H1 (cell line): ENCODE results near the gene SFXN2. TPM values are rescaled to one million over a fixed set of nuclear protein-coding genes. Genes with fewer than 3 reads are reported as not detected.

ENCODE experiments used
- CTCF ChIA-PET: fragments of 300-600 bp; sonication (Branson Sonifier 250); formaldehyde crosslinking; loops from one replicate; lab custom pipeline; 2021; ENCODE audit not compliant: partially characterized antibody; lab: Charles Lee
- POLR2A ChIA-PET: fragments of 300-600 bp; sonication (Branson Sonifier 250); formaldehyde crosslinking; loops from one replicate; lab custom pipeline; 2021; ENCODE audit warnings: inconsistent platforms; ENCODE audit not compliant: partially characterized antibody; lab: Charles Lee
- DNase-seq, 2 experiments: peaks; one replicate each; pipeline versions ENCODE4 v3.0.0 to v3.0.0-alpha.2; 2010 to 2022; ENCODE audit warnings: low spot score in 2 of 2, low read depth in 1 of 2, mixed read lengths in 1 of 2
- FAIRE-seq: peaks from 2 replicates; lab custom pipeline; 2011; peaks lifted over from hg19 to GRCh38; lab: Jason Lieb, UNC
- H2AFZ ChIP-seq: 2 replicates; pipeline ENCODE4 v1.8.1; 2012; ENCODE audit warnings: low read length, inconsistent platforms
- H2AK5ac ChIP-seq: 2 replicates; pipeline ENCODE4 v1.6.1; 2013; ENCODE audit warnings: low read depth, low read length
- H2BK120ac ChIP-seq: replicated peaks from 2 replicates; pipeline ENCODE3; 2013; ENCODE audit warnings: low read depth, low read length, inconsistent platforms
- H2BK12ac ChIP-seq: 2 replicates; pipeline ENCODE4 v1.6.1; 2013; ENCODE audit warnings: low read depth, low read length
- H2BK15ac ChIP-seq: 2 replicates; pipeline ENCODE4 v1.6.1; 2013; ENCODE audit warnings: low read length
- H2BK20ac ChIP-seq: 2 replicates; pipeline ENCODE4 v1.6.1; 2013; ENCODE audit warnings: low read length
- H2BK5ac ChIP-seq: 2 replicates; pipeline ENCODE4 v1.6.1; 2013; ENCODE audit warnings: low read depth, low read length
- H3K14ac ChIP-seq: 2 replicates; pipeline ENCODE4 v1.6.1; 2013; ENCODE audit warnings: inconsistent platforms; ENCODE audit not compliant: insufficient read length
- H3K18ac ChIP-seq: 2 replicates; pipeline ENCODE4 v1.6.1; 2013; ENCODE audit warnings: low read length; ENCODE audit errors: extremely low read depth
- H3K23ac ChIP-seq: 2 replicates; pipeline ENCODE4 v1.6.1; 2013; ENCODE audit warnings: inconsistent platforms; ENCODE audit not compliant: insufficient read length
- H3K23me2 ChIP-seq: 2 replicates; pipeline ENCODE4 v1.6.1; 2013; ENCODE audit warnings: low read depth, low read length
- H3K27ac ChIP-seq: 2 replicates; pipeline ENCODE4 v1.6.1; 2011; ENCODE audit warnings: low read depth, low read length, inconsistent platforms
- H3K27me3 ChIP-seq, 4 experiments: replicated peaks in 1 of 4; 1 replicate in 1 of 4; 2 replicates in 3 of 4; pipeline versions ENCODE4 v1.6.1 to v1.8.1; 2011 to 2013; ENCODE audit warnings: low read length in 3 of 4, mild to moderate bottlenecking in 3 of 4, inconsistent platforms in 2 of 4, mixed read lengths in 2 of 4, moderate library complexity in 1 of 4; ENCODE audit not compliant: control insufficient read depth in 3 of 4, insufficient read depth in 3 of 4; ENCODE audit errors: extremely low read depth in 1 of 4
- H3K36me3 ChIP-seq, 4 experiments: 2 replicates each; pipeline versions ENCODE4 v1.6.1 to v1.8.1; 2011 to 2013; ENCODE audit warnings: mild to moderate bottlenecking in 4 of 4, low read length in 3 of 4, moderate library complexity in 2 of 4, control low read depth in 1 of 4, inconsistent platforms in 1 of 4; ENCODE audit not compliant: insufficient read depth in 4 of 4, control insufficient read depth in 2 of 4
- H3K4ac ChIP-seq: replicated peaks from 2 replicates; pipeline ENCODE3; 2013; ENCODE audit warnings: low read length, low read depth, mixed read lengths, inconsistent platforms; ENCODE audit not compliant: insufficient read length
- H3K4me1 ChIP-seq, 4 experiments: replicated peaks in 1 of 4; 1 replicate in 1 of 4; 2 replicates in 3 of 4; pipeline versions ENCODE4 v1.6.1 to v1.8.1; 2011 to 2013; ENCODE audit warnings: low read length in 3 of 4, inconsistent platforms in 2 of 4, mixed read lengths in 1 of 4; ENCODE audit not compliant: insufficient read depth in 4 of 4, control insufficient read depth in 3 of 4
- H3K4me2 ChIP-seq, 2 experiments: 2 replicates each; pipeline versions ENCODE4 v1.6.1 to v1.8.1; 2011 to 2013; ENCODE audit warnings: low read depth in 2 of 2, low read length in 2 of 2, control low read depth in 1 of 2, inconsistent platforms in 1 of 2, mild to moderate bottlenecking in 1 of 2; ENCODE audit not compliant: insufficient read depth in 1 of 2
- H3K4me3 ChIP-seq, 4 experiments: fragments of 200-600, 300-600 bp in 1 of 4; sonication (generic), shearing (Covaris generic), sonication (Bioruptor Twin) in 1 of 4; 2 replicates each; pipeline versions ENCODE4 v1.5.1 to v1.8.1; 2011 to 2016; ENCODE audit warnings: low read length in 4 of 4, low read depth in 3 of 4, control low read depth in 2 of 4, inconsistent platforms in 2 of 4, mild to moderate bottlenecking in 2 of 4, mixed read lengths in 1 of 4, moderate library complexity in 1 of 4; ENCODE audit not compliant: insufficient read depth in 2 of 4; ENCODE audit errors: extremely low read depth in 1 of 4
- H3K56ac ChIP-seq: replicated peaks from 2 replicates; pipeline ENCODE3; 2013; ENCODE audit warnings: low read depth, mild to moderate bottlenecking, mixed read lengths, low read length, inconsistent platforms; ENCODE audit not compliant: insufficient read length
- H3K79me1 ChIP-seq: 2 replicates; pipeline ENCODE4 v1.6.1; 2013; ENCODE audit warnings: low read depth, low read length, control low read depth
- H3K79me2 ChIP-seq, 2 experiments: 2 replicates each; pipeline versions ENCODE4 v1.6.1 to v1.8.1; 2012 to 2013; ENCODE audit warnings: low read length in 2 of 2, mild to moderate bottlenecking in 2 of 2, inconsistent platforms in 1 of 2; ENCODE audit not compliant: insufficient read depth in 2 of 2, control insufficient read depth in 1 of 2
- H3K9ac ChIP-seq, 4 experiments: replicated peaks in 1 of 4; 1 replicate in 1 of 4; 2 replicates in 3 of 4; pipeline versions ENCODE4 v1.6.1 to v1.8.1; 2011 to 2013; ENCODE audit warnings: low read depth in 3 of 4, low read length in 3 of 4, control low read depth in 2 of 4, mild to moderate bottlenecking in 2 of 4, moderate library complexity in 2 of 4, inconsistent platforms in 1 of 4; ENCODE audit errors: extremely low read depth in 1 of 4
- H3K9me3 ChIP-seq, 2 experiments: 2 replicates each; pipeline versions ENCODE4 v1.6.1 to v1.8.1; 2012 to 2013; ENCODE audit warnings: mild to moderate bottlenecking in 2 of 2, moderate library complexity in 2 of 2, control low read depth in 1 of 2, inconsistent platforms in 1 of 2, low read depth in 1 of 2, low read length in 1 of 2, mixed read lengths in 1 of 2; ENCODE audit not compliant: insufficient read depth in 2 of 2
- H4K20me1 ChIP-seq, 2 experiments: replicated peaks in 1 of 2; 2 replicates each; pipeline versions ENCODE3 to v1.8.1; 2011 to 2013; ENCODE audit warnings: inconsistent platforms in 2 of 2, low read length in 2 of 2, mild to moderate bottlenecking in 1 of 2; ENCODE audit not compliant: insufficient read depth in 2 of 2, control insufficient read depth in 1 of 2
- H4K5ac ChIP-seq: 2 replicates; pipeline ENCODE4 v1.6.1; 2013; ENCODE audit warnings: low read length, low read depth, mixed read lengths, inconsistent platforms; ENCODE audit not compliant: insufficient read length
- H4K8ac ChIP-seq: 2 replicates; pipeline ENCODE4 v1.8.0; 2013; ENCODE audit warnings: mild to moderate bottlenecking, moderate library complexity, low read length, inconsistent platforms; ENCODE audit not compliant: insufficient read depth; ENCODE audit errors: extremely low read depth
- H4K91ac ChIP-seq: replicated peaks from 2 replicates; pipeline ENCODE3; 2013; ENCODE audit warnings: low read length, mixed read lengths, inconsistent platforms; ENCODE audit not compliant: insufficient read length
- EP300 ChIP-seq, 2 experiments: IDR thresholded peaks; 1 replicate in 1 of 2; 2 replicates in 1 of 2; pipeline ENCODE4 v1.6.1; 2011 to 2012; ENCODE audit warnings: low read depth in 2 of 2, low read length in 2 of 2, mild to moderate bottlenecking in 2 of 2, borderline replicate concordance in 1 of 2, inconsistent platforms in 1 of 2, moderate library complexity in 1 of 2
- FOSL1 ChIP-seq: IDR thresholded peaks from 2 replicates; pipeline ENCODE4 v1.6.1; 2011; ENCODE audit warnings: mild to moderate bottlenecking, low read depth, low read length, moderate library complexity; ENCODE audit not compliant: insufficient read depth
- HDAC6 ChIP-seq: IDR thresholded peaks from one replicate; pipeline ENCODE4 v1.7.1; 2012; ENCODE audit warnings: low read depth, mild to moderate bottlenecking, inconsistent platforms, low read length, moderate library complexity
- JUN ChIP-seq: IDR thresholded peaks from 2 replicates; pipeline ENCODE4 v1.6.1; 2011; ENCODE audit warnings: low read depth, mild to moderate bottlenecking, improper control_type of control experiment, low read length
- JUND ChIP-seq: IDR thresholded peaks from 2 replicates; pipeline ENCODE4 v1.6.1; 2011; ENCODE audit warnings: mild to moderate bottlenecking, improper control_type of control experiment, low read length
- TAF1 ChIP-seq: IDR thresholded peaks from 2 replicates; pipeline ENCODE4 v1.6.1; 2011; ENCODE audit warnings: mild to moderate bottlenecking, low read depth, low read length
- WGBS, 2 experiments: shearing (Covaris generic) in 1 of 2; methylation state at CpG; one replicate each; pipeline versions ENCODE4 v1.1.6 to v1.1.7; 2013 to 2015; ENCODE audit warnings: low lambda C conversion rate in 2 of 2, mixed read lengths in 2 of 2, inconsistent platforms in 1 of 2, low coverage in 1 of 2, missing lambda C conversion rate in 1 of 2; ENCODE audit not compliant: insufficient replicate concordance in 2 of 2, insufficient coverage in 1 of 2, insufficient read length in 1 of 2; ENCODE audit errors: extremely low coverage in 1 of 2, missing lambda C conversion rate in 1 of 2; 5-methylcytosine and 5-hydroxymethylcytosine counted together
- polyA plus RNA-seq, 7 experiments: library from polyadenylated mRNA; depleted of rRNA in 3 of 7; stranded (reverse) in 5 of 7; unstranded in 2 of 7; fragments of >200 nt in 5 of 7; fragments of 200-250 nt in 2 of 7; gene quantifications; 1 replicate in 5 of 7; 2 replicates in 1 of 7; 4 replicates in 1 of 7; pipeline versions ENCODE4 v1.2.1 to v1.2.3, GENCODE V29; 2011 to 2013; ENCODE audit warnings: missing spikeins in 2 of 7, mixed read lengths in 2 of 7
- total RNA-seq: library from RNA; stranded (reverse); fragmentation: NEBNext Ultra II Directional; extraction: Animal tissue kit (Norgen Biotek cat#: 25700); gene quantifications from 2 replicates; pipeline ENCODE4 v1.2.1, GENCODE V29; 2021

SFXN2 gene
- total and polyA plus RNA-seq, 2 of the 8 experiments (the other 6 are each of a cell fraction or from before 2014, with no cell fraction given), result 20.5 to 23.5 TPM

GRCh38 chr10:102764470-102765161 is 50.2 kb downstream of the SFXN2 start:
- Histone ChIP-seq H4K5ac (no peak overlapping the region), H2AFZ (no peak overlapping the region), H3K4me1 (no peaks in the 10 kb centered on the region), H4K20me1 (no peaks in the 10 kb centered on the region), H3K27ac (no peak overlapping the region), H3K4me2 (no peak overlapping the region), H3K79me1 (no peaks in the 10 kb centered on the region; the same call in 1 of the 2 replicates), H4K91ac (no peak overlapping the region), H3K14ac (no peak overlapping the region), H3K4ac (no peak overlapping the region), H3K9me3 (no peaks in the 10 kb centered on the region), H2BK15ac (no peak overlapping the region), H3K9ac (no peak overlapping the region), H3K23ac (no peak overlapping the region), H3K23me2 (no peaks in the 10 kb centered on the region), H4K8ac (no peak overlapping the region; the same call in 1 of the 2 replicates), H3K56ac (no peak overlapping the region), H3K36me3 (no peaks in the 10 kb centered on the region), H3K18ac (no peak overlapping the region), H3K4me3 (no peak overlapping the region), H2BK120ac (no peak overlapping the region), H3K79me2 (no peaks in the 10 kb centered on the region), H2AK5ac (no peak overlapping the region), H3K27me3 (no peaks in the 10 kb centered on the region), H2BK5ac (no peak overlapping the region), H2BK20ac (no peak overlapping the region), H2BK12ac (no peak overlapping the region)
- FAIRE-seq (no peak), DNase-seq (no peak)
- WGBS, 2 experiments, result 92% methylated on average over 6 of the region's 6 CpGs; no CpG with 5 or more reads in 1 of the 2 experiments
- TF ChIP-seq JUND (no peak), TAF1 (no peak), JUN (no peak), EP300 (IDR thresholded peaks at IDR 0.05; ENCODE audit: borderline replicate concordance in 1 of 2, low read depth in 2 of 2, low read length in 2 of 2) (no peak), HDAC6 (no peak), FOSL1 (no peak)
- ChIA-PET POLR2A (interaction anchor here (0.7 to 1.5 kb wide), 3 partner anchors 13 to 131 kb away, joined by 3 to 4 read pairs (median 3); no protein-coding TSS in a partner anchor), CTCF (interaction anchor here (1.1 to 5.9 kb wide), 3 partner anchors 11 to 137 kb away, joined by 4 to 42 read pairs (median 8); no protein-coding TSS in a partner anchor)
